ENCODE results near the gene SCEL. TPM values are rescaled to one million over a fixed set of nuclear protein-coding genes. Genes with fewer than 3 reads are reported as not detected.

SCEL gene
- total and polyA plus RNA-seq, 2 of the 4 experiments (the other 2 are of a cell fraction): not detected

GRCh38 chr13:77637588-77637987 is 102.1 kb downstream of the SCEL start:
- no peaks in the 10 kb centered on the region for H4K20me1 ChIP-seq (ENCODE audit: insufficient read depth, low read length)
- no peak for ATAC-seq (ENCODE audit: low read depth)
- POLR2A ChIA-PET (ENCODE audit: unreplicated experiment): no interaction called here

More at GRCh38 chr13:77637588-77637987, 102.1 kb downstream of the SCEL start:
- Histone ChIP-seq H3K4me3 (ENCODE audit: insufficient read depth, low read depth, low read length) (no peak overlapping the region), H4K91ac (ENCODE audit: insufficient read depth, low read depth, low read length) (no peak overlapping the region), H3K27ac (ENCODE audit: insufficient read depth, low read length) (no peak overlapping the region), H3K14ac (replicated peaks; ENCODE audit: low read depth, low read length) (no peak overlapping the region), H2AFZ (replicated peaks; ENCODE audit: low read length, poor library complexity) (no peak overlapping the region), H3K9me3 (ENCODE audit: control insufficient read depth, insufficient read depth, low read length) (no peaks in the 10 kb centered on the region), H2BK120ac (ENCODE audit: low read depth, low read length) (no peak overlapping the region), H3K56ac (ENCODE audit: extremely low read depth, insufficient read depth, low read length) (no peak overlapping the region), H2AK9ac (replicated peaks; ENCODE audit: low read depth, low read length, poor library complexity) (no peak overlapping the region), H4K8ac (ENCODE audit: low read depth in 2 of 2, low read length in 2 of 2) (no peak overlapping the region), H2BK5ac (ENCODE audit: low read depth, low read length, poor library complexity, severe bottlenecking) (no peak overlapping the region), H3K27me3 (ENCODE audit: control insufficient read depth, insufficient read depth, low read length) (no peaks in the 10 kb centered on the region), H3K4ac (ENCODE audit: low read depth, low read length) (no peak overlapping the region), H3K9ac (ENCODE audit: low read depth, low read length) (no peak overlapping the region), H3K9me1 (ENCODE audit: insufficient read depth, low read length) (no peaks in the 10 kb centered on the region), H2AK5ac (ENCODE audit: low read depth, low read length) (no peak overlapping the region), H2BK15ac (ENCODE audit: low read depth, low read length) (no peak overlapping the region), H3K79me1 (ENCODE audit: low read depth in 1 of 2, low read length in 2 of 2) (no peaks in the 10 kb centered on the region), H4K5ac (ENCODE audit: low read depth, low read length) (no peak overlapping the region), H2BK20ac (ENCODE audit: low read depth, low read length) (no peak overlapping the region), H3K4me1 (ENCODE audit: control insufficient read depth, insufficient read depth, low read length) (no peaks in the 10 kb centered on the region), H3K36me3 (ENCODE audit: control insufficient read depth, insufficient read depth, low read length) (no peaks in the 10 kb centered on the region), H3K23ac (ENCODE audit: low read depth, low read length) (no peak overlapping the region), H3K4me2 (ENCODE audit: low read depth, low read length) (no peak overlapping the region), H3K18ac (ENCODE audit: low read depth, low read length) (no peak overlapping the region)
- intact Hi-C loops (cut with micrococcal nuclease) (no loop called here), in situ Hi-C loops (cut with MboI; ENCODE audit: low sequenced_read_pairs) (no loop called here), dilution Hi-C loops (cut with HindIII; ENCODE audit: low sequenced_read_pairs, unreplicated experiment) (no loop called here)
- CTCF ChIA-PET: no interaction called here
- no TSS peak for BruUV-seq (replicated peaks)
- no peak for DNase-seq
- no peak for TF ChIP-seq RCOR1 (IDR thresholded peaks at IDR 0.05; ENCODE audit: insufficient replicate concordance, low read length)
- no peak for TF ChIP-seq USF2 (IDR thresholded peaks at IDR 0.05; ENCODE audit: low read depth, low read length)
- TF ChIP-seq CTCF (conservative IDR thresholded peaks at IDR 0.05; ENCODE audit: low read depth, low read length): no peak
- no peak for TF ChIP-seq MAZ (IDR thresholded peaks at IDR 0.05; ENCODE audit: borderline replicate concordance, low read depth, low read length)
- TF ChIP-seq MAFK (IDR thresholded peaks at IDR 0.05; ENCODE audit: low read depth, low read length): no peak
- no peak for TF ChIP-seq ELK1 (IDR thresholded peaks at IDR 0.05; ENCODE audit: borderline replicate concordance, low read depth, low read length)
- no peak for TF ChIP-seq CHD1 (IDR thresholded peaks at IDR 0.05; ENCODE audit: low read depth, low read length)
- no peak for TF ChIP-seq FOS (IDR thresholded peaks at IDR 0.05; ENCODE audit: low read depth, low read length)
- no peak for TF ChIP-seq RFX5 (IDR thresholded peaks at IDR 0.05; ENCODE audit: low read depth, low read length)
- TF ChIP-seq BHLHE40 (IDR thresholded peaks at IDR 0.05; ENCODE audit: low read depth, low read length): no peak
- TF ChIP-seq SMC3 (IDR thresholded peaks at IDR 0.05; ENCODE audit: low read depth, low read length): no peak
- TF ChIP-seq NFE2L2 (IDR thresholded peaks at IDR 0.05; ENCODE audit: low read depth, low read length): no peak
- TF ChIP-seq POLR2A (IDR thresholded peaks at IDR 0.05; ENCODE audit: low read depth, low read length): no peak
- no peak for TF ChIP-seq CEBPB (IDR thresholded peaks at IDR 0.05; ENCODE audit: low read depth, low read length)
- no peak for TF ChIP-seq RAD21 (IDR thresholded peaks at IDR 0.05; ENCODE audit: low read length)
- TF ChIP-seq MXI1 (IDR thresholded peaks at IDR 0.05; ENCODE audit: borderline replicate concordance, low read depth, low read length): no peak
- no CpG with 5 or more reads among the region's 1 CpG for whole genome bisulfite sequencing, 2 experiments (ENCODE audit: extremely low coverage in 2 of 2, insufficient read length in 1 of 2)

Data from IMR-90 (cell line).